Measurements from ENCODE around the gene VIPAS39. TPM values are rescaled to one million over a fixed set of nuclear protein-coding genes. Genes with fewer than 3 reads are reported as not detected.
A peak's percentile ranks its signal among the peaks of the same experiment; 100 is the strongest.

Gene VIPAS39
- total RNA-seq, 1 experiment from 2014 or later: 18.7 TPM

GRCh38 chr14:77376771-77377501 is 80.5 kb downstream of the VIPAS39 start, which contains the start of the genes SAMD15 and TMED8:
SAMD15 (plus strand) TSS chr14:77377379; CDS start chr14:77377419, 40 bp downstream.
TMED8 (minus strand) TSS chr14:77377094; CDS start chr14:77377053, 41 bp downstream.
- no TSS peak for BruUV-seq (replicated peaks)
- DNase-seq (ENCODE audit: unreplicated experiment): peak; percentile 75
- peaks cover 12% of the 10 kb centered on the region for H3K4me1 Mint-ChIP-seq (ENCODE audit: insufficient read depth, unreplicated experiment)
- H3K27ac Mint-ChIP-seq (ENCODE audit: low read depth, unreplicated experiment): no peak within 1 kb of the TSS
- intact Hi-C loops (cut with micrococcal nuclease): no loop called here
- TF ChIP-seq, protein P1, sequence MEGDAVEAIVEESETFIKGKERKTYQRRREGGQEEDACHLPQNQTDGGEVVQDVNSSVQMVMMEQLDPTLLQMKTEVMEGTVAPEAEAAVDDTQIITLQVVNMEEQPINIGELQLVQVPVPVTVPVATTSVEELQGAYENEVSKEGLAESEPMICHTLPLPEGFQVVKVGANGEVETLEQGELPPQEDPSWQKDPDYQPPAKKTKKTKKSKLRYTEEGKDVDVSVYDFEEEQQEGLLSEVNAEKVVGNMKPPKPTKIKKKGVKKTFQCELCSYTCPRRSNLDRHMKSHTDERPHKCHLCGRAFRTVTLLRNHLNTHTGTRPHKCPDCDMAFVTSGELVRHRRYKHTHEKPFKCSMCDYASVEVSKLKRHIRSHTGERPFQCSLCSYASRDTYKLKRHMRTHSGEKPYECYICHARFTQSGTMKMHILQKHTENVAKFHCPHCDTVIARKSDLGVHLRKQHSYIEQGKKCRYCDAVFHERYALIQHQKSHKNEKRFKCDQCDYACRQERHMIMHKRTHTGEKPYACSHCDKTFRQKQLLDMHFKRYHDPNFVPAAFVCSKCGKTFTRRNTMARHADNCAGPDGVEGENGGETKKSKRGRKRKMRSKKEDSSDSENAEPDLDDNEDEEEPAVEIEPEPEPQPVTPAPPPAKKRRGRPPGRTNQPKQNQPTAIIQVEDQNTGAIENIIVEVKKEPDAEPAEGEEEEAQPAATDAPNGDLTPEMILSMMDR (IDR thresholded peaks at IDR 0.05; ENCODE audit: unreplicated experiment): peak; percentile 13
- CTCF ChIA-PET: interaction anchor here (0.6 to 1.3 kb wide), 4 partner anchors 10 to 1722 kb away, joined by 3 to 8 read pairs (median 4); no protein-coding TSS in a partner anchor
- POLR2A ChIA-PET: interaction anchor here (0.6 to 3.0 kb wide), 22 partner anchors 9 to 564 kb away, joined by 3 to 15 read pairs (median 3); partner anchors contain the start of genes ANGEL1, GSTZ1, POMT2 and TMEM63C
- no peak within 1 kb of the TSS for H3K4me3 Mint-ChIP-seq (ENCODE audit: unreplicated experiment)
- no peaks in the 10 kb centered on the region for H3K9me3 Mint-ChIP-seq (ENCODE audit: unreplicated experiment)
- H3K36me3 Mint-ChIP-seq (ENCODE audit: insufficient read depth, unreplicated experiment): no peaks in the 10 kb centered on the region
- H3K27me3 Mint-ChIP-seq (ENCODE audit: insufficient read depth, unreplicated experiment): no peaks in the 10 kb centered on the region

Other genes starting within 250 kb of the VIPAS39 start
- gene NGB, start 186.4 kb downstream of the VIPAS39 start, total RNA-seq (2022): not detected in 2 replicates
- gene POMT2, start 136.7 kb downstream of the VIPAS39 start, total RNA-seq (2022): 32.1 and 33.0 TPM in 2 replicates
- gene GSTZ1, start 136.6 kb downstream of the VIPAS39 start, total RNA-seq (2022): 36.8 and 40.1 TPM in 2 replicates
- gene TMED8, start 80.5 kb downstream of the VIPAS39 start, total RNA-seq (2022): 9.3 and 12.9 TPM in 2 replicates
- 0.81 and 0.86 TPM in 2 replicates for gene SAMD15, start 80.2 kb downstream of the VIPAS39 start, total RNA-seq (2022)
- gene NOXRED1, start 34.1 kb downstream of the VIPAS39 start, total RNA-seq (2022): 0.58 and 1.4 TPM in 2 replicates
- 77.7 and 78.5 TPM in 2 replicates for gene AHSA1, start 492 bp upstream of the VIPAS39 start, total RNA-seq (2022)
- not detected in 2 replicates for gene ISM2, start 41.2 kb upstream of the VIPAS39 start, total RNA-seq (2022)
- gene SPTLC2, start 159.0 kb upstream of the VIPAS39 start, total RNA-seq (2022): 10.3 and 15.8 TPM in 2 replicates

Data from MCF 10A (cell line).